ENCODE measurements around the gene RNASEH1.
"Not testable (repeated sequence)": the region's sequence is repeated elsewhere in the genome, so short reads cannot be mapped to it uniquely, and the experiment has no call there.

RNASEH1 gene

GRCh38 chr2:3518496-3519254 is 39.5 kb downstream of the RNASEH1 start:
- DNase-seq = peak; percentile 92

GRCh38 chr2:3517948-3518495 is 40.1 kb downstream of the RNASEH1 start:
- no peak for DNase-seq

- DNase-seq = no peak
These were observed 41.3 kb downstream of the RNASEH1 start for GRCh38 chr2:3516831-3517230.

GRCh38 chr2:3515438-3515837 is 42.7 kb downstream of the RNASEH1 start:
- not testable (repeated sequence) for DNase-seq

- DNase-seq = no peak
These were observed 44.9 kb downstream of the RNASEH1 start for GRCh38 chr2:3513026-3513810.

- no peak for DNase-seq
These were observed 46.0 kb downstream of the RNASEH1 start for GRCh38 chr2:3512086-3512485.

GRCh38 chr2:3505771-3506170 is 52.4 kb downstream of the RNASEH1 start:
- no peak for DNase-seq

- no peak for DNase-seq
These were observed 53.4 kb downstream of the RNASEH1 start for GRCh38 chr2:3504741-3505140.

- DNase-seq = no peak
These were observed 54.6 kb downstream of the RNASEH1 start for GRCh38 chr2:3503483-3503882.

GRCh38 chr2:3503046-3503445 is 55.1 kb downstream of the RNASEH1 start:
- DNase-seq = no peak

GRCh38 chr2:3500326-3500899 is 57.7 kb downstream of the RNASEH1 start:
- no peak for DNase-seq

GRCh38 chr2:3498783-3499394 is 59.2 kb downstream of the RNASEH1 start:
- DNase-seq = no peak

GRCh38 chr2:3496708-3497080 is 61.4 kb downstream of the RNASEH1 start:
- not testable (repeated sequence) for DNase-seq

All from NCI-H187 treated with DMSO at 0.1 percent for 48 hours (cell line).